ENCODE measurements around the gene CCL18. TPM values are rescaled to one million over a fixed set of nuclear protein-coding genes. Genes with fewer than 3 reads are reported as not detected.

CCL18 gene, protein sequence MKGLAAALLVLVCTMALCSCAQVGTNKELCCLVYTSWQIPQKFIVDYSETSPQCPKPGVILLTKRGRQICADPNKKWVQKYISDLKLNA
- total RNA-seq (ENCODE audit: low replicate concordance) = not detected in 2 replicates

DNA sequence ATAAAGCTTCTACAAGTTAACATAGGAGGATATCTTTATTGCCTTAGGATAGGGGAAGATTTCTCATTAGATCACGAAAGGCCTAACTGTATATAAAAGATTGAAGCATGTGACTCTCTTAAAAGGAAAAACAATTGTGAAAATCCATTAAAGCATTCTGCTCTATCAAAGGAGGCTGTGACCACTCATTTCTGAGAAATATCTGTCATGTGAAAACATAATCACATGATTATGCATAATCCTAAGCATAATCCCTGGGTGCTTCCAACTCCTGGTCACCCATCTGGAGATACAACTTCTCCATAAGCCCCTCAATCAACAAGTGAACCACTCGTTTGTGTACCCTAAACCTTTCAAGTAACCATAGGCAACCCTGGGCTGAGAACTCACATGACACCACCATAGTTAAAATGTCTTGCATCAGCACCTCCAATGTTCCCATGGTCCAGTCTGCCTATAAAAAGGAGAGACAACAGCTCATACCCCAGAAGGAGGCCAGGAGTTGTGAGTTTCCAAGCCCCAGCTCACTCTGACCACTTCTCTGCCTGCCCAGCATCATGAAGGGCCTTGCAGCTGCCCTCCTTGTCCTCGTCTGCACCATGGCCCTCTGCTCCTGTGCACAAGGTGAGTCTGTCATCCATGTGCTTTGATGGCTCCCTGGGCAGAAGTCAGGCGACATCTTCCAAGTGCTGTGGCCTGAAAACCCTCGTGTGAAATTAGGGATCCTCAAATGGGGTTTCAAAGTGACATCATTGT lies at the start of gene CCL18:
Gene CCL18, plus strand, starts transcription at position 487 of the 756 bp plus-strand sequence. Its CDS starts 71 bp downstream, at position 558.

DNA sequence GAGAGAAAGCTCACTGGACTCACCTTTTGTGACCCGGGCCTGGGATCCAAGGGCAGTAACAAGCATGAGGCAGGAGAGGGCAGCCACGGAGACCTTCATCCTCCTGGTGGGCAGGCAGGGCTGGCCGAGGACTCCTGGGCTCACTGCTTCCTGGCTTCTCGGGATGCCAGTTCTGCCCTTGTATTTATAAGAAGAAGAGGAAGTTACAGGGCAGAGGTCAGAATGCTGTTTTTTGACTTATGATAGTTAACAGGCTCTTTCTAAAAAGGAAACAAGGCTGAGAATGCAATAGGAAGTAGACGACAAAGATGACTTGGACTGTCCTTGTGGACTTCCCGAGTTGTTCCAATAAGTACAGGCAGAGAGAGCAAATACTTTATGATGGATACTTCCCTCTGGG lies 46.3 kb upstream of the CCL18 start, which contains the start of gene CCL23:
Gene CCL23, minus strand, starts transcription at position 174 of the 400 bp plus-strand sequence. Its CDS starts 75 bp downstream, at position 99.

DNA sequence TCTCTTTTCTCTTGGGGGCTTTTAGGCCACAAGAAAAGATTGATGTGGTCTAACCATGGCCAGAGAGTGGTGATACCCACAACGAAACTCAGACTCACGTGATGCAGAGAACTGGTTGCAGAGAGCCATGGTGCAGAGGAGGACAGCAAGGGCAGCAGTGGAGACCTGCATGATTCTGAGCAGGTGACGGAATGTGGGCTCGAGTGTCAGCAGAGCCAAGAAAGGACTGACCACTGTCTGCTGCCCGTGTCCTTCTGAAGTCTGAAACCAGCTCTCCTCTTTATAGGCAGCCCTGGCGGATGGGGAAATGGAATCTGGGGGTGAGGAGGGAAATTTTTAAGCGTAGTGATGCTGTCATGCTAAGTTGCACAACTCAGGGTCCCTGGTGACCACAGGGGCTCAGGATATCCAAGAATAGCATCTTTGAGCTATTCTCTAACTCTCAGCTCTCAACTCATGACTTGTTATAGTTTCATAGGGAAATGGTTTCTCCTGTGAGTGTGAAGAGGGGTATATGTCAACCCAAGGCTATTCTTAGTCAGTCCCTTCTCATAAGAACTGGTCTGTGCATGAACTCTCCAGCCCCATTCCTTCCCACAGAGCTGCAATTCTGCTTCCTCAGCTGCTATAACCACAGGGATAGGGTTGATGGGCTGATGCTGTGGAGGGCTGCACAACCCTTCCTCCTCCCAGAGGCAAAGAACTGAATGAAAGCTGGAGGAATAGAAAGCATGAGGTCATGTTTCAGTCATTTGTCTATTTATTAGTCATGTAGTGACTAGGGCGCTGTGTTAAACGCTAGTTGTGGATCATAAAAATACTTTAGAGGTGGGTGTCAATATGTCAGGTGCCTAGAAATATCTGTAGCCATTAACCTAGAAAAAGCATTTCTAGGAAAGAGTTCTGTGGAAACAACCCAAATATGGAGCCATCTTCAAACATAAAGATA lies 26.1 kb downstream of the CCL18 start, which contains the start of gene CCL3:
Gene CCL3, minus strand, starts transcription at position 256 of the 949 bp plus-strand sequence. Its CDS starts 85 bp downstream, at position 171.

DNA sequence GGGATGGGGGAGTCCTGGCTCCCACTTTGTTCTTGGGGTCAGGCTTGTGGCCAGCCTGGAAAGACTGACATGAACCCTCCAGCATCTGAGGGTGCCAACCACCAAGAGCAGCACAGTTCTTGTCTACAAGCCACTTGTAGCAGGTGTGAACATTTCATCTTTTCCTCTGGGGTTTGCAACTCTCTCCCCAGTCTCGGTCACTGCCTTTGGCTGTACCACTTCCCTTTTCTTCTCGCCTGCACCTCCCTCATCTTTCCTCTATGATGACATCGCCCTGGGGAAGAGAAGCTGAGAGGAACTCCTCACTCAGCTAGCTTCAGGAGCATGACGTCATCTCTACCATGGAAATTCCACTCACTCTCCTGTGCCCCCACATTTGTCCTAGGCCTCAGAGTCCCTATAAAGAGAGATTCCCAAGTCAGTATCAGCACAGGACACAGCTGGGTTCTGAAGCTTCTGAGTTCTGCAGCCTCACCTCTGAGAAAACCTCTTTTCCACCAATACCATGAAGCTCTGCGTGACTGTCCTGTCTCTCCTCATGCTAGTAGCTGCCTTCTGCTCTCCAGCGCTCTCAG lies 39.4 kb downstream of the CCL18 start, which contains the start of gene CCL4:
Gene CCL4, plus strand, starts transcription at position 427 of the 575 bp plus-strand sequence. Its CDS starts 79 bp downstream, at position 506.

Other genes starting within 250 kb of the CCL18 start
- not detected in 2 replicates for gene HEATR9, start 195.4 kb upstream of the CCL18 start, total RNA-seq (ENCODE audit: low replicate concordance)
- 0.08 TPM in 1 of 2 replicates, not detected in the other for gene CCL5, start 183.9 kb upstream of the CCL18 start, total RNA-seq (ENCODE audit: low replicate concordance)
- gene RDM1, start 133.5 kb upstream of the CCL18 start, total RNA-seq (ENCODE audit: low replicate concordance) = 0.38 TPM in 1 of 2 replicates, not detected in the other
- not detected in 2 replicates for gene LYZL6, start 120.6 kb upstream of the CCL18 start, total RNA-seq (ENCODE audit: low replicate concordance)
- not detected in 2 replicates for gene CCL16, start 82.8 kb upstream of the CCL18 start, total RNA-seq (ENCODE audit: low replicate concordance)
- not detected in 2 replicates for gene CCL14, start 77.5 kb upstream of the CCL18 start, total RNA-seq (ENCODE audit: low replicate concordance)
- gene CCL15, start 62.7 kb upstream of the CCL18 start, total RNA-seq (ENCODE audit: low replicate concordance) = not detected in 2 replicates
- gene CCL23, start 46.3 kb upstream of the CCL18 start, total RNA-seq (ENCODE audit: low replicate concordance) = not detected in 2 replicates
- gene CCL3, start 25.9 kb downstream of the CCL18 start, total RNA-seq (ENCODE audit: low replicate concordance) = not detected in 2 replicates
- not detected in 2 replicates for gene CCL4, start 39.6 kb downstream of the CCL18 start, total RNA-seq (ENCODE audit: low replicate concordance)
- gene TBC1D3B, start 112.4 kb downstream of the CCL18 start, total RNA-seq (ENCODE audit: low replicate concordance) = 0.75 and 1.8 TPM in 2 replicates
- gene CCL3L1, start 132.5 kb downstream of the CCL18 start, total RNA-seq (ENCODE audit: low replicate concordance) = not detected in 2 replicates
- gene CCL4L2, start 146.8 kb downstream of the CCL18 start, total RNA-seq (ENCODE audit: low replicate concordance) = not detected in 2 replicates
- gene TBC1D3I, start 200.3 kb downstream of the CCL18 start, total RNA-seq (ENCODE audit: low replicate concordance) = 0.08 TPM in 1 of 2 replicates, not detected in the other